GM12801 (cell line): ENCODE data around the gene SNX15.

Source experiments
- TF ChIP-seq, protein P1 (sequence below): IDR thresholded peaks from one replicate; pipeline ENCODE4 v1.5.1; 2011; ENCODE audit warnings: control low read depth; ENCODE audit not compliant: insufficient read length; ENCODE audit errors: extremely low read depth

Gene SNX15

GRCh38 chr11:65083134-65083833 is 56.0 kb downstream of the SNX15 start:
- TF ChIP-seq, protein P1, sequence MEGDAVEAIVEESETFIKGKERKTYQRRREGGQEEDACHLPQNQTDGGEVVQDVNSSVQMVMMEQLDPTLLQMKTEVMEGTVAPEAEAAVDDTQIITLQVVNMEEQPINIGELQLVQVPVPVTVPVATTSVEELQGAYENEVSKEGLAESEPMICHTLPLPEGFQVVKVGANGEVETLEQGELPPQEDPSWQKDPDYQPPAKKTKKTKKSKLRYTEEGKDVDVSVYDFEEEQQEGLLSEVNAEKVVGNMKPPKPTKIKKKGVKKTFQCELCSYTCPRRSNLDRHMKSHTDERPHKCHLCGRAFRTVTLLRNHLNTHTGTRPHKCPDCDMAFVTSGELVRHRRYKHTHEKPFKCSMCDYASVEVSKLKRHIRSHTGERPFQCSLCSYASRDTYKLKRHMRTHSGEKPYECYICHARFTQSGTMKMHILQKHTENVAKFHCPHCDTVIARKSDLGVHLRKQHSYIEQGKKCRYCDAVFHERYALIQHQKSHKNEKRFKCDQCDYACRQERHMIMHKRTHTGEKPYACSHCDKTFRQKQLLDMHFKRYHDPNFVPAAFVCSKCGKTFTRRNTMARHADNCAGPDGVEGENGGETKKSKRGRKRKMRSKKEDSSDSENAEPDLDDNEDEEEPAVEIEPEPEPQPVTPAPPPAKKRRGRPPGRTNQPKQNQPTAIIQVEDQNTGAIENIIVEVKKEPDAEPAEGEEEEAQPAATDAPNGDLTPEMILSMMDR, result no peak

DNA sequence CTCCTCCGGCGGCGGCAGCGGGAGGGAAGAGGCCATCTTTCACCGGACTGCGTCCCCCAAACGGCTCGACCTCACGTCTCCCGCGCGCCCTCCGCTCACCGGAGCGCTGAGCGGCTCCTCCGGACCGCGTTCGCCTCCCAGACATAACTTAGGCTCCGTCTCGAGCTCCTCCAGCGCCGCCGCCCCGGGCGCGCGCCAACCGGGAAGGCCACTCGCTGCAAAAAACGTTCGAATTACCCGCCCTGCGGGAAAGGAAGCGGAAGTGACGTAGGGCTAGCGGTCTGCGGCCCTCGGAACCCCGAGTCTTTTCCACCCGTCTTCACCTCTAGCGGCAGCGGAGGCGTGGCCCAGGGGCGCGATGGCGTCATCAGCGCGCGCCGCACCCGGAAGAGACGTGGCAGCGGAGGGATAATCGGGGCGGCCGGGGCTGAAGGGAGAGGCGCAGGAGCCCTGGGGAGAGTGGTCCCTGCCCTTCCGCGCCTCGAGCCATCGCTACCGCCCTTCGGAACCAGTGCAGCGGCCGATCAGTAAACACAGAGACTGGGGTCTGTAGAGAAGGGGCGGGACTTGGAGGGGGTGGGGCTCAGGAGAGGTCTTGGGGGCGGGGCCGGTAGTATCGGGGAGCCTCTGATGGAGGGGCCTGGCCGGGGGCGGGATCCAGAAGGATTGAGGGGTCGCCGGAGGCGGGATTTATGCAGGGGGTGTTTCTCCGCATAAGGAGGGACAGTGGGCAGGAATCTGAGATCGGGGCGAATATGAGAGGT is 56.8 kb downstream of the SNX15 start, which contains the start of the genes CDCA5 and ZFPL1:
TSS of gene CDCA5 (minus strand) at position 207 of the 764 bp plus-strand sequence. CDS start at position 145, 62 bp downstream.
TSS of gene ZFPL1 (plus strand) at position 389 of the 764 bp plus-strand sequence. CDS start 477 bp downstream, outside the sequence.
- TF ChIP-seq, protein P1, result no peak

DNA sequence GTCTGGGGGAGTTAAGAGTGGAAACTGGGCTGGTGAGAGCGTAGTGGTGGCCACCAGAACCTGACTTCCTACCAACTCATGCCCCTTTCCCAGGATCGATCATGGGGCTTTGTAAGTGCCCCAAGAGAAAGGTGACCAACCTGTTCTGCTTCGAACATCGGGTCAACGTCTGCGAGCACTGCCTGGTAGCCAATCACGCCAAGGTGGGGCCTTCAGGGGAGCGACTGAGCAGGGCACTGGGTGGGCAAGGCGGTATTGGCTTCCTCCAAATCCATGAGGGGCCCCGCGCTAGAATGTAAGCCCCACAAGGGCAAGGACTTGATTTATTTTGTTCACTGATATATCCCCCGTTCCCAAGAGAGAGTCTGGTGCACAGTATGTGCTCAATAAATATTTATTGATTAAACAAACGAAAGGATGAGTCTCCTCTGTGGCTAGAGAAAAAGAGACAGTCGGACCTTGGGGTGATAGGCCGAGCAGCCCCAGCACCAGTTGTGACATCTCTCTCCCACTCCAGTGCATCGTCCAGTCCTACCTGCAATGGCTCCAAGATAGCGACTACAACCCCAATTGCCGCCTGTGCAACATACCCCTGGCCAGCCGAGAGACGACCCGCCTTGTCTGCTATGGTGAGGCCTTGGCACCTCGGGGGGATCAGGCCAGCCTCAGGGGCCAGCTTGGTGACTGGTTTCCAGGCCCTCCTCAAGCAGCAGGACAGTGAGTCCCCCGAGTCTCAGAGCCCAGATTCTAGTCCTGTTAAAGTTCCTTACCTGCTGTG is 57.5 kb downstream of the SNX15 start:
- TF ChIP-seq, protein P1, result no peak

DNA sequence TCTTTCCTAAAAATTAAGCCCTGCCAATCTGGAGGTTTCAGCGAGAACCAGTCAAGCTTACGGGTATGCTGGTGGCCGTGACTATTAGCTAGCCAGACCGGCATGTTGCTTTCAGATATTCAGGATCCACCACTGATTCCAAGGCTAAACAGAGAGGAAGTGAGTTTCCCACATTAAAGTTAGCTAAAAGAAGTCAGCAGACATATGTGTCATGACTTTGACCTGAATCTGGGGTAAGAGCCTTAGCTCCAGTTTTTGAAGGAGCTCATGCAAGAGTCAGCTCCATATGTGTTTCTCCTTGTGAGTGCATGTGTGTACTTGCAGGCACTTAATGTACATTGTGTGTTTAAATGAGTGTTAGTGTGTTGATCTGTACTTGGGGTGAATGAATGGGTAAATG is 58.2 kb downstream of the SNX15 start:
- TF ChIP-seq, protein P1, result no peak

DNA sequence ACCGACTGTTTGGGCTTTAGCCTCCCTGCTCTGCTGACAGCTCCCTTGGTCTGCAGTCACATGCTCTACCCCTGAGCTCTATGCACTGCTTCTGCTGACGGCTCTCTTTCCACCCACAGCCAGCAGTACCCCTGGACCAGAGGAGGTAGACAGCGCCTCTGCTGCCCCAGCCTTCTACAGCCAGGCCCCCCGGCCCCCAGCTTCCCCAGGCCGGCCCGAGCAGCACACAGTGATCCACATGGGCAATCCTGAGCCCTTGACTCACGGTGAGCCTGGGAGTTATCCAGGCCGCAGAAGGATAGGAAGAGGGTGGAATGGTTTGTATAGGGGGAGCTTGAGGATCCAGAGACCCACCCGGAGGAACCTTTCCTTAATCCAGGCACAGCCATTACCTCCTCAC is 59.6 kb downstream of the SNX15 start:
- TF ChIP-seq, protein P1, result no peak

DNA sequence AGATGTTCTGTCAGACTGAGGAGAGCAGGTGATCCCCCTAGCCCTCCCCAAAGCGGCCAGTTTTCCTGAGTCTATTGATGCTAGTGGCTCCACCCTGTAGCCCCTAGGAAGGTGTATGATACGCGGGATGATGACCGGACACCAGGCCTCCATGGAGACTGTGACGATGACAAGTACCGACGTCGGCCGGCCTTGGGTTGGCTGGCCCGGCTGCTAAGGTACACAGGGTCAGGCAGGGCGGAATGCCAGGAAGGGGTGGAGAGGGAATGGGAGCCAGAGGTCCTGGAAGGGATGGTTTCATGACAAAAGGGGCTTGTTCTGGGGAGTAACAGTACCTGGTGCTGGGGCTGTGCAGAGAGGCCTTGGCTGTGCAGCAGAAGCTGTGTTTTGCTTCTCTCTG is 60.0 kb downstream of the SNX15 start:
- TF ChIP-seq, protein P1, result no peak

DNA sequence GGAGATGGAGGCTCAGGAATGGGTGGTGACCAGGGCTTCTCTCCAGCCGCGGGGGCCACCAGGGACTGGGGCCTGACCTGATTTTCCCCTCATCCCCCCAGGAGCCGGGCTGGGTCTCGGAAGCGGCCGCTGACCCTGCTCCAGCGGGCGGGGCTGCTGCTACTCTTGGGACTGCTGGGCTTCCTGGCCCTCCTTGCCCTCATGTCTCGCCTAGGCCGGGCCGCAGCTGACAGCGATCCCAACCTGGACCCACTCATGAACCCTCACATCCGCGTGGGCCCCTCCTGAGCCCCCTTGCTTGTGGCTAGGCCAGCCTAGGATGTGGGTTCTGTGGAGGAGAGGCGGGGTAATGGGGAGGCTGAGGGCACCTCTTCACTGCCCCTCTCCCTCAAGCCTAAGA is 60.6 kb downstream of the SNX15 start:
- TF ChIP-seq, protein P1, result no peak
